Measurements from ENCODE around the gene PTGFR. TPM values are rescaled to one million over a fixed set of nuclear protein-coding genes. Genes with fewer than 3 reads are reported as not detected.

Gene PTGFR
- polyA plus RNA-seq, 1 donor (not counting 4 experiments of a cell fraction or from before 2014, with no cell fraction given): not detected

DNA sequence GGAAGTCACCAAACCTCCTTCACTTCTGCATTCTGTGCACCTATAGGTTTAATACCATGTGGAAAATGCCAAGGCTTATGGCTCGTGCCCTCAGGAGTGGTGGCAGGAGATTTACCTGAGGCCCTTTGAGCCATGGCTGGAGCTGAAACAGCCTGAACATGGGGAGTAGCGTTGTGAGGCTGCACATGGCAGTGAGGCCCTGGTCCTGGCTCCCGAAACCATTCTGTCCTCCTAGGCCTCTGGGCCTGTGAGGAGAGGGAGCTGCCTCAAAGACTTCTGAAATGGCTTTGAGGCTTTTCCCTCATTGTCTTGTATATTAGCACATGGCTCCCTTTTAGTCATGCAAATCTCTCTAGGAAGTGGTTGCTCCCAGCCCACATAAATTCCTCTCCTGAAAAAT is 20.6 kb downstream of the PTGFR start:
- Histone ChIP-seq H3K9me3 (ENCODE audit: control insufficient read depth, low read depth, low read length) (no peaks in the 10 kb centered on the region), H4K20me1 (ENCODE audit: control insufficient read depth, extremely low read depth, insufficient read depth, low read length) (no peaks in the 10 kb centered on the region), H3K4me3 (ENCODE audit: control insufficient read depth in 2 of 3, extremely low read depth in 1 of 3, insufficient read depth in 2 of 3, low read depth in 1 of 3, low read length in 3 of 3) (no peak overlapping the region), H3K4me1 (ENCODE audit: control insufficient read depth, extremely low read depth, insufficient read depth, low read length) (no peaks in the 10 kb centered on the region), H3K36me3 (ENCODE audit: control insufficient read depth in 2 of 2, extremely low read depth in 1 of 2, insufficient read depth in 2 of 2, low read length in 2 of 2) (no peaks in the 10 kb centered on the region), H3K27me3 (ENCODE audit: control insufficient read depth, extremely low read depth, insufficient read depth, low read length) (no peaks in the 10 kb centered on the region), H3K27ac (ENCODE audit: control insufficient read depth, insufficient read depth, low read length) (no peak overlapping the region), H3K79me2 (ENCODE audit: control insufficient read depth, insufficient read depth, low read length) (no peaks in the 10 kb centered on the region), H3K9ac (ENCODE audit: control insufficient read depth, extremely low read depth, insufficient read depth, low read length) (no peak overlapping the region), H3K4me2 (ENCODE audit: control insufficient read depth, extremely low read depth, insufficient read depth, low read depth, low read length) (no peak overlapping the region), H2AFZ (ENCODE audit: control insufficient read depth, low read length) (no peak overlapping the region), H3K9me1 (ENCODE audit: control insufficient read depth, extremely low read depth, insufficient read depth, low read length) (no peaks in the 10 kb centered on the region)
- DNase-seq (ENCODE audit: low read depth, low spot score): no peak
- dilution Hi-C loops (cut with MboI; ENCODE audit: extremely low pct_ligation_motif_present, low sequenced_read_pairs): no loop called here
- TF ChIP-seq EZH2 (IDR thresholded peaks at IDR 0.05; ENCODE audit: low read length): no peak
- TF ChIP-seq, protein P1, sequence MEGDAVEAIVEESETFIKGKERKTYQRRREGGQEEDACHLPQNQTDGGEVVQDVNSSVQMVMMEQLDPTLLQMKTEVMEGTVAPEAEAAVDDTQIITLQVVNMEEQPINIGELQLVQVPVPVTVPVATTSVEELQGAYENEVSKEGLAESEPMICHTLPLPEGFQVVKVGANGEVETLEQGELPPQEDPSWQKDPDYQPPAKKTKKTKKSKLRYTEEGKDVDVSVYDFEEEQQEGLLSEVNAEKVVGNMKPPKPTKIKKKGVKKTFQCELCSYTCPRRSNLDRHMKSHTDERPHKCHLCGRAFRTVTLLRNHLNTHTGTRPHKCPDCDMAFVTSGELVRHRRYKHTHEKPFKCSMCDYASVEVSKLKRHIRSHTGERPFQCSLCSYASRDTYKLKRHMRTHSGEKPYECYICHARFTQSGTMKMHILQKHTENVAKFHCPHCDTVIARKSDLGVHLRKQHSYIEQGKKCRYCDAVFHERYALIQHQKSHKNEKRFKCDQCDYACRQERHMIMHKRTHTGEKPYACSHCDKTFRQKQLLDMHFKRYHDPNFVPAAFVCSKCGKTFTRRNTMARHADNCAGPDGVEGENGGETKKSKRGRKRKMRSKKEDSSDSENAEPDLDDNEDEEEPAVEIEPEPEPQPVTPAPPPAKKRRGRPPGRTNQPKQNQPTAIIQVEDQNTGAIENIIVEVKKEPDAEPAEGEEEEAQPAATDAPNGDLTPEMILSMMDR (optimal IDR thresholded peaks at IDR 0.05 in 1 of 3, IDR thresholded peaks at IDR 0.05 in 1 of 3, conservative IDR thresholded peaks at IDR 0.05 in 1 of 3; ENCODE audit: extremely low read depth in 1 of 3, insufficient read depth in 2 of 3, low read length in 3 of 3): no peak
- FAIRE-seq: no peak

DNA sequence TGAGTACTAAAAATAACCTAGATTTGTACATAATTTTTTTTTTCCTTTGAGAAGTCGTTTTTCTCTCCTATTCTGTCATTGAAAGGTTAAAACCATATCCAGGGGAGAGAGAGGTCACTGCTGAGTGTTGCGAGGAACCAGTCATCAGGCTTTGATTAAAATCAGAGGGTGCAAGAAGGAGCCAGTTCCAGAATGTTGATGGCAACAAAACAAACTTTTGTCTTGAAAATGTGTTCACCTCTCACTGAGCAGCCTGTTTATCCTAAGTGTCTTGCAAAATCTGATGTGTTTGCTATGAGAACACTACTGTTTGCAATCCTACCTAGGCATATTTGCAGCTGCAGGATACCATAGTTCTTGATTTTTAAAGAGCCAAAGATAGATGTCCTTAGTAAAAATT is 25.9 kb downstream of the PTGFR start:
- DNase-seq (ENCODE audit: low read depth, low spot score) (no peak), FAIRE-seq (no peak)
- Histone ChIP-seq H3K4me2 (ENCODE audit: control insufficient read depth, extremely low read depth, insufficient read depth, low read depth, low read length) (no peak overlapping the region), H2AFZ (ENCODE audit: control insufficient read depth, low read length) (no peak overlapping the region), H3K36me3 (ENCODE audit: control insufficient read depth in 2 of 2, extremely low read depth in 1 of 2, insufficient read depth in 2 of 2, low read length in 2 of 2) (no peaks in the 10 kb centered on the region), H4K20me1 (ENCODE audit: control insufficient read depth, extremely low read depth, insufficient read depth, low read length) (no peaks in the 10 kb centered on the region), H3K27me3 (ENCODE audit: control insufficient read depth, extremely low read depth, insufficient read depth, low read length) (no peaks in the 10 kb centered on the region), H3K79me2 (ENCODE audit: control insufficient read depth, insufficient read depth, low read length) (no peaks in the 10 kb centered on the region), H3K4me1 (ENCODE audit: control insufficient read depth, extremely low read depth, insufficient read depth, low read length) (no peaks in the 10 kb centered on the region), H3K9me1 (ENCODE audit: control insufficient read depth, extremely low read depth, insufficient read depth, low read length) (no peaks in the 10 kb centered on the region), H3K9ac (ENCODE audit: control insufficient read depth, extremely low read depth, insufficient read depth, low read length) (no peak overlapping the region), H3K9me3 (ENCODE audit: control insufficient read depth, low read depth, low read length) (no peaks in the 10 kb centered on the region), H3K27ac (ENCODE audit: control insufficient read depth, insufficient read depth, low read length) (no peak overlapping the region), H3K4me3 (ENCODE audit: control insufficient read depth in 2 of 3, extremely low read depth in 1 of 3, insufficient read depth in 2 of 3, low read depth in 1 of 3, low read length in 3 of 3) (no peak overlapping the region)
- dilution Hi-C loops (cut with MboI; ENCODE audit: extremely low pct_ligation_motif_present, low sequenced_read_pairs): no loop called here
- no peak for TF ChIP-seq EZH2 (IDR thresholded peaks at IDR 0.05; ENCODE audit: low read length)
- TF ChIP-seq, protein P1 (optimal IDR thresholded peaks at IDR 0.05 in 1 of 3, IDR thresholded peaks at IDR 0.05 in 1 of 3, conservative IDR thresholded peaks at IDR 0.05 in 1 of 3; ENCODE audit: extremely low read depth in 1 of 3, insufficient read depth in 2 of 3, low read length in 3 of 3): no peak
